Spleen (tissue), 7 donors: Measurements from ENCODE around the gene PADI2.

Experiments
- POLR2A ChIP-seq, 3 donors: fragments of 450-650 bp; IDR thresholded peaks; one replicate each; pipeline ENCODE4 v1.5.1; 2017; ENCODE audit warnings: antibody characterized with exemption in 3 of 3, mild to moderate bottlenecking in 1 of 3
- POLR2AphosphoS5 ChIP-seq, 3 donors: sonication (generic); formaldehyde crosslinking; IDR thresholded peaks; one replicate each; pipeline ENCODE4 v1.5.1; 2017; ENCODE audit warnings: antibody characterized with exemption in 3 of 3
- TF ChIP-seq, protein P1 (sequence below), 11 experiments: fragments of 200-600 bp in 7 of 11; fragments of 450-650 bp in 4 of 11; sonication (generic) in 4 of 11; IDR thresholded peaks in 8 of 11; conservative IDR thresholded peaks in 3 of 11; 1 replicate in 7 of 11; 2 replicates in 4 of 11; pipeline versions ENCODE4 v1.4.0 to v1.8.0; 2016 to 2021; ENCODE audit warnings: antibody characterized with exemption in 11 of 11, inconsistent platforms in 4 of 11, mild to moderate bottlenecking in 1 of 11
- donor health status: DM: no; HTN: no; CAD: no; lungs with moderate emphysema.
- donor health status: DM: no; HTN: no; CAD: no.
- donor health status: DM: no; HTN: no; CAD: no.

DNA sequence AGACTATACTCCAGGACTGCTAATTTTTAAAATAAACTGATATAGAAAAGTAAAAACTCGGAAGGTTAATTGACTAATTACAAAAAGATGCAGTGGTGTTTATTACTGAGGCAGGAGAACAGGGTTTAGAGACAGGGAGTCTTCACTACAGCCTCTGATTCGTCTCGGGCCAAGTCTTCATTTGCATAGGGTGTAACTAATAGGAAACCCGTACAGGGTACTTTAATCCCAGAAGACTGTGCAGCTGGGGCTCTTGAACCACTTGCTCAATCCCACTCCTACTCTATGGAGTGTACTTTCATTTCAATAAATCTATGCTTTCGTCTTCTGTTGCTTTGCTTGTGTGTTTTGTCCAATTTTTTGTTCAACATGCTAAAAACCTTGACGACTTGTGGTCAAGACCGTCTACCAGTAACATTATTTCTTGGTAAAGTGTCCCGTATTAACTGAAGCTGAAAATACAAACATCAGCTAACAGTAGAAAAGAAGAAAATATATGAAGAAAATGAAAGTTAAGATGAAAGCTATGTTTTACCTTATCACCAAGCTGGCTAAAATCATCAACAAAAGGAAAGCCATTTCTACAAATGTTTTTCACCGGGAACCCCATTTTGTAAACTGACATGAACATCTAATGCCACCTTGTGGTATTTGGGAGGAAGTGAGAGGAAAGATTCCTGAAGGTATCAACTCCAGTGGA, 73.5 kb downstream of the PADI2 start:
- TF ChIP-seq, protein P1, sequence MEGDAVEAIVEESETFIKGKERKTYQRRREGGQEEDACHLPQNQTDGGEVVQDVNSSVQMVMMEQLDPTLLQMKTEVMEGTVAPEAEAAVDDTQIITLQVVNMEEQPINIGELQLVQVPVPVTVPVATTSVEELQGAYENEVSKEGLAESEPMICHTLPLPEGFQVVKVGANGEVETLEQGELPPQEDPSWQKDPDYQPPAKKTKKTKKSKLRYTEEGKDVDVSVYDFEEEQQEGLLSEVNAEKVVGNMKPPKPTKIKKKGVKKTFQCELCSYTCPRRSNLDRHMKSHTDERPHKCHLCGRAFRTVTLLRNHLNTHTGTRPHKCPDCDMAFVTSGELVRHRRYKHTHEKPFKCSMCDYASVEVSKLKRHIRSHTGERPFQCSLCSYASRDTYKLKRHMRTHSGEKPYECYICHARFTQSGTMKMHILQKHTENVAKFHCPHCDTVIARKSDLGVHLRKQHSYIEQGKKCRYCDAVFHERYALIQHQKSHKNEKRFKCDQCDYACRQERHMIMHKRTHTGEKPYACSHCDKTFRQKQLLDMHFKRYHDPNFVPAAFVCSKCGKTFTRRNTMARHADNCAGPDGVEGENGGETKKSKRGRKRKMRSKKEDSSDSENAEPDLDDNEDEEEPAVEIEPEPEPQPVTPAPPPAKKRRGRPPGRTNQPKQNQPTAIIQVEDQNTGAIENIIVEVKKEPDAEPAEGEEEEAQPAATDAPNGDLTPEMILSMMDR (IDR thresholded peaks at IDR 0.05 in 8 of 11, conservative IDR thresholded peaks at IDR 0.05 in 3 of 11) = peak; percentile 52 to 81 (median 76)
- no peak for TF ChIP-seq POLR2AphosphoS5 (IDR thresholded peaks at IDR 0.05)
- TF ChIP-seq POLR2A (IDR thresholded peaks at IDR 0.05) = no peak
